MCF 10A (cell line): ENCODE results near the gene HIPK1. TPM values are rescaled to one million over a fixed set of nuclear protein-coding genes. Genes with fewer than 3 reads are reported as not detected.
"Not testable (repeated sequence)": the region's sequence is repeated elsewhere in the genome, so short reads cannot be mapped to it uniquely, and the experiment has no call there.

Source experiments
- BruUV-seq: library from RNA; stranded (reverse); fragments of 400-500 nt; replicated peaks from 2 replicates; lab custom pipeline; 2021; lab: Mats Ljungman, UMichigan
- CTCF ChIA-PET: fragments of 300-600 bp; sonication (Branson Sonifier 250); formaldehyde crosslinking; extraction: SDS; loops from one replicate; lab custom pipeline; 2021; ENCODE audit warnings: antibody characterized with exemption, inconsistent platforms; lab: Yijun Ruan, JAX
- POLR2A ChIA-PET: fragments of 300-600, 350-650 bp; sonication (Branson Sonifier 250); formaldehyde crosslinking; extraction: SDS; loops from one replicate; lab custom pipeline; 2020; ENCODE audit warnings: antibody characterized with exemption, inconsistent platforms; lab: Yijun Ruan, JAX
- DNase-seq: peaks from one replicate; pipeline ENCODE4 v3.0.0-alpha.2; 2018; ENCODE audit not compliant: unreplicated experiment
- H3K27ac Mint-ChIP-seq: one replicate; pipeline ENCODE4 v1.8.0; 2022; ENCODE audit warnings: mild to moderate bottlenecking, low read depth, mixed read lengths; ENCODE audit not compliant: unreplicated experiment
- H3K27me3 Mint-ChIP-seq: one replicate; pipeline ENCODE4 v1.8.0; 2022; ENCODE audit warnings: mixed read lengths; ENCODE audit not compliant: insufficient read depth, unreplicated experiment
- H3K36me3 Mint-ChIP-seq: one replicate; pipeline ENCODE4 v1.8.0; 2022; ENCODE audit warnings: mild to moderate bottlenecking, moderate library complexity, mixed read lengths; ENCODE audit not compliant: insufficient read depth, unreplicated experiment
- H3K4me1 Mint-ChIP-seq: one replicate; pipeline ENCODE4 v1.8.0; 2022; ENCODE audit warnings: mixed read lengths; ENCODE audit not compliant: insufficient read depth, unreplicated experiment
- H3K4me3 Mint-ChIP-seq: one replicate; pipeline ENCODE4 v1.8.0; 2022; ENCODE audit warnings: mild to moderate bottlenecking, moderate library complexity, mixed read lengths; ENCODE audit not compliant: unreplicated experiment
- H3K9me3 Mint-ChIP-seq: one replicate; pipeline ENCODE4 v1.8.0; 2022; ENCODE audit warnings: mixed read lengths; ENCODE audit not compliant: unreplicated experiment
- intact Hi-C: fragments of 100-400 bp; cut with micrococcal nuclease; formaldehyde crosslinking; loops from 2 replicates; pipeline ENCODE4 v1.14.1; 2022
- total RNA-seq: library from RNA; stranded (reverse); gene quantifications from 2 replicates; pipeline ENCODE4 v1.2.3, GENCODE V29; 2022
- TF ChIP-seq, protein P1 (sequence below): fragments of 200-600 bp; IDR thresholded peaks from one replicate; pipeline ENCODE4 v1.8.0; 2022; ENCODE audit warnings: antibody characterized with exemption, mild to moderate bottlenecking; ENCODE audit not compliant: unreplicated experiment

HIPK1 gene
- total RNA-seq, 1 experiment from 2014 or later: 46.7 TPM

DNA sequence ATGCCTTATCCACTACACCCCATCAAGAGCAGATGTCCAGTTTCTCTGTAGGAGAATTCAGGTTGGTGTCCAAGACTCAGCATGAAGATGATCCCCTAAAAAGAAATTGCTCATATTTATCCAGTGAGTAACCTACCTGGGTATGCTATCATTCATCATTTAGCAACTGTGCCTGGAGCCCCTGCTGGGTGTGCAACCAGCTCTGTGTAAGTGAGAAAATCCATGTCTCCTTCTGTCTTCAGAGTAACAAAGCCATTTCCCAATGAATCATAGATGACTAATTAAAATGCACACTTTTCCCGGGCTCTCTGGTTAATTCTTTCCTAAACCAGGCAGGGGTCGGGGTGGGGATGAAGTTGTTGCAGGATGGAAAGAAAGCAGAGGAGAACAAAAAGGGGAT, 86.0 kb downstream of the HIPK1 start:
- Mint-ChIP-seq H3K9me3 (no peaks in the 10 kb centered on the region), H3K4me3 (no peak overlapping the region), H3K27me3 (no peaks in the 10 kb centered on the region), H3K27ac (peak overlapping the region; percentile 2), H3K36me3 (no peaks in the 10 kb centered on the region), H3K4me1 (peaks cover 6% of the 10 kb centered on the region)
- BruUV-seq: no TSS peak
- ChIA-PET POLR2A (no interaction called here), CTCF (interaction anchor here (0.8 kb wide), 1 partner anchor 233 kb away, joined by 3 read pairs; no protein-coding TSS in a partner anchor)
- TF ChIP-seq, protein P1, sequence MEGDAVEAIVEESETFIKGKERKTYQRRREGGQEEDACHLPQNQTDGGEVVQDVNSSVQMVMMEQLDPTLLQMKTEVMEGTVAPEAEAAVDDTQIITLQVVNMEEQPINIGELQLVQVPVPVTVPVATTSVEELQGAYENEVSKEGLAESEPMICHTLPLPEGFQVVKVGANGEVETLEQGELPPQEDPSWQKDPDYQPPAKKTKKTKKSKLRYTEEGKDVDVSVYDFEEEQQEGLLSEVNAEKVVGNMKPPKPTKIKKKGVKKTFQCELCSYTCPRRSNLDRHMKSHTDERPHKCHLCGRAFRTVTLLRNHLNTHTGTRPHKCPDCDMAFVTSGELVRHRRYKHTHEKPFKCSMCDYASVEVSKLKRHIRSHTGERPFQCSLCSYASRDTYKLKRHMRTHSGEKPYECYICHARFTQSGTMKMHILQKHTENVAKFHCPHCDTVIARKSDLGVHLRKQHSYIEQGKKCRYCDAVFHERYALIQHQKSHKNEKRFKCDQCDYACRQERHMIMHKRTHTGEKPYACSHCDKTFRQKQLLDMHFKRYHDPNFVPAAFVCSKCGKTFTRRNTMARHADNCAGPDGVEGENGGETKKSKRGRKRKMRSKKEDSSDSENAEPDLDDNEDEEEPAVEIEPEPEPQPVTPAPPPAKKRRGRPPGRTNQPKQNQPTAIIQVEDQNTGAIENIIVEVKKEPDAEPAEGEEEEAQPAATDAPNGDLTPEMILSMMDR: no peak
- peak; percentile 66 for DNase-seq
- intact Hi-C loops: no loop called here

DNA sequence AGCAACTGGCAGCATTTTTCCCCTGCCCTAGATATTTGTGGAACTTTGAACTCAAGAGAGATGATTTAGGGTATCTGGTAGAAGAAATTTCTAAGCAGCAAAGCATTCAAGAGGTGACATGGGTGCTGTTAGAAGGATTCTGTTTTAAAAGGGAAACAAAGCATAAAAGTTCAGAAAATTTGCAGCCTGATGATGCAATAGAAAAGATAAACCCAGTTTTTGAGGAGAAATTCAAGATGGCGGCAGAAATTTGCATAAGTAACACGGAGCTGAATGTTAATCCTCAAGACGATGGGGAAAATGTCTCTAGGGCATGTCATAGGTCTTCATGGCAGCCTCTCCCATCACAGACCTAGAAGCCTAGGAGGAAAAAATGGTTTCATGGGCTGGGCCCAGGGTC, 90.6 kb downstream of the HIPK1 start:
- BruUV-seq, H3K27me3 Mint-ChIP-seq, H3K4me3 Mint-ChIP-seq, H3K36me3 Mint-ChIP-seq, H3K4me1 Mint-ChIP-seq, DNase-seq, H3K9me3 Mint-ChIP-seq, H3K27ac Mint-ChIP-seq, intact Hi-C loops, CTCF ChIA-PET, POLR2A ChIA-PET: not testable (repeated sequence)

DNA sequence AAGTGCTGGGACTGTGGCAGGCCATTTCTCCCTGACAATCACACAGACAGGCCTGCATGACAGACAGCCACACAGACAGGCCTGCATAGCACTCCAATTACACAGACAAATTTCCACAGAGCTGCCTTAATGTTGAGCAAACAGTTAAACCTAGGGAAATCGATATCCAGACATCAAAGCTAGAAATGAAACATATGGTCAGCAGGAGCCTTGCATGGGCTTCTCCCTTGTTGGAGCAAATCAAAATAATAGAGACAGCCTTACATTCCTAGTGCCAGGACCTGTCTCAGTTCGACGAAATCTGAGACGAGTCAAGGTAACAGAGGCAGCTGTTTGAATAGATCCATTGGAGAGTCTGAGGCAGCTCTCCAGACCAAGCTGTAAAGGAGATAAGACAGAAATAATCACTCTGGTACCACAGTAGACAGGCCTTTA, 92.6 kb downstream of the HIPK1 start:
- TF ChIP-seq, protein P1: no peak
- Mint-ChIP-seq H3K4me1 (no peaks in the 10 kb centered on the region), H3K27me3 (no peaks in the 10 kb centered on the region), H3K9me3 (no peaks in the 10 kb centered on the region), H3K27ac (no peak overlapping the region), H3K4me3 (no peak overlapping the region), H3K36me3 (no peaks in the 10 kb centered on the region)
- POLR2A ChIA-PET: no interaction called here
- no peak for DNase-seq
- intact Hi-C loops: no loop called here
- BruUV-seq: no TSS peak
- CTCF ChIA-PET: interaction anchor here (0.5 kb wide), 1 partner anchor 70 kb away, joined by 3 read pairs; no protein-coding TSS in a partner anchor

DNA sequence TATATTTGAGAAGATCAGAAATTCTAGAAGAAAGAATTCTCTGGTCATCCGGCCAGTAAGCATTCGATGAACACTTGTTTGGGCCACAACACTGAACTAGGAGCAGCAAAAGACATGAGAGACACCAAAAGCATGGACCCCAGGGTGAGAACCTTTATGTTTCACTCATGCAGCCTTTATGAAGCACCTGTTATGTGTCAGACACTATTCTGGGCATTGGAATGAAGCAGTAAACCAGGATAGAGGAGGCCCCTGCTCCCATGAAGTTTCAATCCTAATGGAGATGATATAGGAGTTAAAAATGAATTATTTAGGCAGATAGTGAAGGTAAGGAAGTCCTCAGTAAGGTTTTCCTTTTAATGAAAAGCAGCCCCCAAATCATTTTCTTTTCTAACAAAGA, 93.8 kb downstream of the HIPK1 start:
- TF ChIP-seq, protein P1: no peak

More for the DNA sequence above, 93.8 kb downstream of the HIPK1 start:
- CTCF ChIA-PET: interaction anchor here (0.6 kb wide), 1 partner anchor 178 kb away, joined by 3 read pairs; no protein-coding TSS in a partner anchor
- DNase-seq: no peak
- BruUV-seq: no TSS peak
- H3K9me3 Mint-ChIP-seq: no peaks in the 10 kb centered on the region
- no peaks in the 10 kb centered on the region for H3K27me3 Mint-ChIP-seq
- H3K4me3 Mint-ChIP-seq: no peak overlapping the region
- intact Hi-C loops: no loop called here
- H3K36me3 Mint-ChIP-seq: no peaks in the 10 kb centered on the region
- H3K27ac Mint-ChIP-seq: no peak overlapping the region
- POLR2A ChIA-PET: no interaction called here
- no peaks in the 10 kb centered on the region for H3K4me1 Mint-ChIP-seq
